Mucosa of descending colon (tissue), 3 donors: ENCODE data around the gene LEKR1. TPM values are rescaled to one million over a fixed set of nuclear protein-coding genes. Genes with fewer than 3 reads are reported as not detected.
A peak's percentile ranks its signal among the peaks of the same experiment; 100 is the strongest.

Experiments used
- ATAC-seq: fragments of 200-7000 bp; cut with Tn5 transposase; one replicate; pipeline ENCODE4 v1.9.1; 2020; ENCODE audit warnings: mild to moderate bottlenecking, moderate library complexity
- DNase-seq, 3 donors: peaks; one replicate each; pipeline ENCODE4 v3.0.0-alpha.2; 2020
- H3K36me3 ChIP-seq: fragments of 200-600 bp; one replicate; pipeline ENCODE4 v1.8.0; 2021; ENCODE audit warnings: low read depth, mild to moderate bottlenecking
- H3K4me1 ChIP-seq: fragments of 200-600 bp; one replicate; pipeline ENCODE4 v1.8.0; 2021; ENCODE audit warnings: low read depth, mild to moderate bottlenecking
- H3K4me3 ChIP-seq: fragments of 200-600 bp; one replicate; pipeline ENCODE4 v1.8.0; 2021; ENCODE audit warnings: mild to moderate bottlenecking
- H3K9me3 ChIP-seq: fragments of 200-600 bp; one replicate; pipeline ENCODE4 v1.8.0; 2021; ENCODE audit warnings: mild to moderate bottlenecking
- intact Hi-C, 2 donors: fragments of 100-400 bp; cut with DNase I in 1 of 2; cut with micrococcal nuclease in 1 of 2; formaldehyde crosslinking; loops; one replicate each; pipeline versions ENCODE4 v1.11.0 to v1.11.1; 2022; cut with DNase I, micrococcal nuclease
- total RNA-seq, 3 donors: library from RNA; stranded (reverse); fragmentation: NEBNext Ultra II Directional in 2 of 3; extraction: Animal tissue kit (Norgen Biotek cat#: 25700) in 2 of 3; gene quantifications; one replicate each; pipeline versions ENCODE4 v1.2.1 to v1.2.4, GENCODE V29; 2021 to 2023
- TF ChIP-seq, protein P1 (sequence below): fragments of 200-600 bp; IDR thresholded peaks from one replicate; pipeline ENCODE4 v1.8.0; 2022; ENCODE audit warnings: antibody characterized with exemption, mild to moderate bottlenecking
- donor health status: DM: no; HTN: no; CAD: no; lungs with moderate emphysema.
- donor health status: DM: no; HTN: no; CAD: no.
- donor health status: DM: no; HTN: yes; CAD: no.

The LEKR1 gene
- total RNA-seq, 3 donors from 2014 or later, result 1.9 to 3.5 (median 1.9) TPM

DNA sequence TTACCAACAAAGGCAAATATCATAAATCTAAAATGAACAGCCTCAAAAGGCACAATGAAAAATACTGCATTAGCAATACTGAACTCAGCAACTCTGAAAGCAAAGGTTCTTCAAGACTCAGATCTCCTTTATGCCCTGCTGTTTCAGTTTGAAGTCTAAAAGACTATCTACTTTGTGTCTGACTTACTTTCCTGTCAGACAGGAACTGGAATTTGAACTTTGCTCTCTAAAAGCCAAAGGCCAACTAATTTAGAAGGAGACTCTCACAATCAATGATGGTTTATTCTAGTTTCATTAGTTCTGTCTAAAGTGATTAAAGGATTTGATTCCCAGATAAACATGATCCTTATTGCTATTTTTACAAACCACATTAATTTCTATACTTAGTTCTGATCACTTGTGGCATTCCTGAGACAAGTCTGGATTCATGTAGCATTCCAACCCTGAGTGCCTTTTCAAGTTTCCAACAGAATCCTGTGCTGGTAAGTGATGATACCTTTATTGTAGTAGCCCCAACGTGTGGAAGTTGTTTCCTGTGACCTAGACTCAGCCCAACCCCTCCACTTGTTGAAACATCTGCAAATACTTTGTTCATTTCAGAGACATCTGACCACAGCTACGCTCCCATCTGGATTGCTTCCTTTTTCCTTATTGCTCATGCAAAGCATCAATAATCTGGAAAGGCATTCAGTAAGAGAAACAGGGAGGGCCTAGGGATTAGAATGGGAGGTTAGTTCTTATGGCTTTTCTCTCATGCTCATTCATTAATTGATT, 14.9 kb upstream of the LEKR1 start:
- no peak overlapping the region for H3K4me3 ChIP-seq
- H3K36me3 ChIP-seq, result no peaks in the 10 kb centered on the region
- peaks cover 26% of the 10 kb centered on the region for H3K4me1 ChIP-seq
- H3K9me3 ChIP-seq, result no peaks in the 10 kb centered on the region
- intact Hi-C loops, result loop anchor here in 1 of 2 donors (10.0 kb wide), 1 partner anchor 256 kb away; the partner anchor contains the start of gene SSR3
- DNase-seq (peak in 1 of 3 donors; percentile 37), ATAC-seq (peak; percentile 78)
- TF ChIP-seq, protein P1, sequence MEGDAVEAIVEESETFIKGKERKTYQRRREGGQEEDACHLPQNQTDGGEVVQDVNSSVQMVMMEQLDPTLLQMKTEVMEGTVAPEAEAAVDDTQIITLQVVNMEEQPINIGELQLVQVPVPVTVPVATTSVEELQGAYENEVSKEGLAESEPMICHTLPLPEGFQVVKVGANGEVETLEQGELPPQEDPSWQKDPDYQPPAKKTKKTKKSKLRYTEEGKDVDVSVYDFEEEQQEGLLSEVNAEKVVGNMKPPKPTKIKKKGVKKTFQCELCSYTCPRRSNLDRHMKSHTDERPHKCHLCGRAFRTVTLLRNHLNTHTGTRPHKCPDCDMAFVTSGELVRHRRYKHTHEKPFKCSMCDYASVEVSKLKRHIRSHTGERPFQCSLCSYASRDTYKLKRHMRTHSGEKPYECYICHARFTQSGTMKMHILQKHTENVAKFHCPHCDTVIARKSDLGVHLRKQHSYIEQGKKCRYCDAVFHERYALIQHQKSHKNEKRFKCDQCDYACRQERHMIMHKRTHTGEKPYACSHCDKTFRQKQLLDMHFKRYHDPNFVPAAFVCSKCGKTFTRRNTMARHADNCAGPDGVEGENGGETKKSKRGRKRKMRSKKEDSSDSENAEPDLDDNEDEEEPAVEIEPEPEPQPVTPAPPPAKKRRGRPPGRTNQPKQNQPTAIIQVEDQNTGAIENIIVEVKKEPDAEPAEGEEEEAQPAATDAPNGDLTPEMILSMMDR, result no peak

DNA sequence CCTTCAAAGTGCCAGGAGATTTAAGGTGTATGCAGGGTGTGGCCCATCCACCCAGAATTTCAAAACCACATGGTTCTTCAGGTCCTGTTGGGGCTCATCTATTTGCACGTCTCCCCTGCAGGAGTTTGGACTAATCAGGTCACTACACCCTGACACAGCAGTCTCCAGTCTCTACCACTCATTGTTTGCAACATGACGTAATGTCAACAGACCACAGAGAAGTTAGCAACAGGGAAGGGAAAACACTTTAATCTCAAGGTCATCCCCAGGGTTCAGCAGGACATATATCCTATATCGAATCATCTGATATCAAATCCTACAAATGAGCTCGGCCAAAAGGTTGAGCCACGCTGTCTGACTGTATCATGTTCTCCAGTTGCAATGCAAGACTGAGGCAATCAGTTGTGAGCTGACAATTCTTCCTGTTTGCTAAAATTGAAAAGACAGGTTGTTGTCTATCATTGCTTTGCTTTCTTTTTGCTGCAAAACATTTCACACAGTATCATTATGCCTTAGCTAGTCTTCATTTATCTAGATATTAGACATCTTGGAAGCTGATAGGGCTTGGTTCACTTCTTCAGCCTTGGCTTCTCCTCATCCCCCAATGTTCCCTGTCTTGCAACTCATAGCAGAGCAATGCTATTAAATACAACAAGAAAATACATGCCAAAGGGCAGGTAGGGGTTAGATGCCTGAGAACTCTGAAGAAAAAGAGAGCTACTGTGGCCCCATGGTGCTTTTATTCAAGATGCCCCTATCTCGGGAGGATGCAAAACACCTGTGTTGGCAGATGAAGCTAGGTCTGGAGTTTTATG, 13.4 kb upstream of the LEKR1 start:
- H3K4me1 ChIP-seq, result peaks cover 29% of the 10 kb centered on the region
- DNase-seq (peak in 1 of 3 donors; percentile 22), ATAC-seq (peak; percentile 52)
- intact Hi-C loops, result loop anchor here in 1 of 2 donors (10.0 kb wide), 1 partner anchor 258 kb away; the partner anchor contains the start of gene SSR3
- no peak overlapping the region for H3K4me3 ChIP-seq
- no peaks in the 10 kb centered on the region for H3K36me3 ChIP-seq
- no peaks in the 10 kb centered on the region for H3K9me3 ChIP-seq
- TF ChIP-seq, protein P1, result no peak

DNA sequence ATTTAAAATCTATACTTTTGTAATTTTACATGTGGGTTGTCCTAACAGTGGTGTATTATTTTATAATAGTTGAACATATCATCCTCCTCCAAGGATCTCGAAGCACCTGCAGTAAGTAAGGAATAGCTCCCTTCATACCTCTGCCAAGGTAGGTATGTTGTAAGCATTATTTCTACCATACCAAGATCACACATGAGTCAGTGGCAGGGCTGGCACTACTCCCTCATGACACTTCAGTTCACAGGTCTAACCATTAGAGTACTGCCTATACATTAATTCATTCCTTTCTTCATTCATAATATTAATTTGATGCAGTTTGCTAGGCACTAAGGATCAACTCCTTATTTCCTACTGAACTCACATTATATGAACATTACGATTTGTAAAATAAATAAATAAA, 11.9 kb upstream of the LEKR1 start:
- Histone ChIP-seq H3K4me3 (no peak overlapping the region), H3K4me1 (peaks cover 36% of the 10 kb centered on the region), H3K9me3 (no peaks in the 10 kb centered on the region), H3K36me3 (no peaks in the 10 kb centered on the region)
- ATAC-seq, result no peak
- DNase-seq, result no peak
- intact Hi-C loops, result loop anchor here in 1 of 2 donors (10.0 kb wide), 1 partner anchor 259 kb away; the partner anchor contains the start of gene SSR3
- TF ChIP-seq, protein P1, result no peak

DNA sequence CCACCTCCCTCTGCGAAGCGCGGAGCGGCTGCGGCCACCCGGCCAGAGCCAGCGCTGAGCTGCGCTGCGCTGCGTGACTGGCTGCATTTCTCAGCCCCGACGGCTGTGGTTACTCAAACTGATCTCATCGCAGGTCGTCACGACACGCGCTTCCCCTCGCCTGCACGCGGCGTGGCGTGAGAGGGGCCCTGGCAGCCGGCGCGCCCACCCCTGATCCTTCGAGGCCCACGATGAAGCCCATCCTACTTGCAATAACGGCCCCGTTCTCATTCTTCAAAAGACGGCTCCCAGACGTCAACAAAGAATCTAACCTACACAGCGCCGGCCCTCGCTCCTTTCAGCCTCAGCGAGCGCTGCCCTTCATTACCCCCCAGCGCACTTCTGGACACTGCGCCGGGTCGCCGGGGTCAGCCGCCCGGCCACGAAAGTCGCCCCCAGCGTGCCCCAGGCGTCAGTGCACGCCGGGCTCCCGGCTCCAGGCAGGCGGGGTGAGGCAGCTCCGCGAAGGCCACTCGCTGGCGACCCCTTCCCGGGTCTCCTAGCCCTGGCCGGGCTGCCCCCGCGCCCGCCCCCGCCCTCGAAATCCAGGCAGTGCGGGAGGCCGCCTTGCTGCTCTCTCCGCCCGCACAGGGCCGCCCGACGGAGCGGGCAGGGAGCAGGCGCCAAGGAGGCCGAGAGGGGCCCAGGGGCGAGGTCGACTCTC, 9.9 kb upstream of the LEKR1 start:
- intact Hi-C loops, result loop anchor here in 1 of 2 donors (10.0 kb wide), 1 partner anchor 261 kb away; the partner anchor contains the start of gene SSR3
- H3K36me3 ChIP-seq, result no peaks in the 10 kb centered on the region
- no peaks in the 10 kb centered on the region for H3K9me3 ChIP-seq
- ATAC-seq (peak; percentile 20), DNase-seq (peak; percentile 49 to 69 (median 66))
- H3K4me3 ChIP-seq, result peak overlapping the region; percentile 26
- peaks cover 32% of the 10 kb centered on the region for H3K4me1 ChIP-seq
- TF ChIP-seq, protein P1, result no peak
